PFSK-1 (cell line): ENCODE measurements around the gene ARHGEF18.

Source experiments
- FOXP2 ChIP-seq: optimal IDR thresholded peaks from 2 replicates; pipeline ENCODE3; 2011; ENCODE audit warnings: borderline replicate concordance, control low read depth, inconsistent platforms; ENCODE audit not compliant: insufficient read depth; ENCODE audit errors: extremely low read length, extremely low read depth
- POLR2AphosphoS5 ChIP-seq: IDR thresholded peaks from 2 replicates; pipeline ENCODE4 v1.6.1; 2012; ENCODE audit warnings: low read depth, mild to moderate bottlenecking, control low read depth, low read length, moderate library complexity
- SIN3A ChIP-seq: IDR thresholded peaks from 2 replicates; pipeline ENCODE4 v1.6.1; 2012; ENCODE audit warnings: mild to moderate bottlenecking, low read length, moderate library complexity, borderline replicate concordance; ENCODE audit not compliant: insufficient read depth
- TAF1 ChIP-seq: IDR thresholded peaks from 2 replicates; pipeline ENCODE4 v1.6.1; 2012; ENCODE audit warnings: low read length, control low read depth, borderline replicate concordance; ENCODE audit not compliant: insufficient read depth
- TF ChIP-seq, protein P1 (sequence below), 2 experiments: IDR thresholded peaks; 2 replicates each; pipeline versions ENCODE4 v1.6.1 to v1.8.0; 2011 to 2012; ENCODE audit warnings: low read depth in 2 of 2, low read length in 2 of 2, control low read depth in 1 of 2, inconsistent platforms in 1 of 2, mild to moderate bottlenecking in 1 of 2, moderate library complexity in 1 of 2; ENCODE audit not compliant: insufficient read depth in 1 of 2

ARHGEF18 gene

DNA sequence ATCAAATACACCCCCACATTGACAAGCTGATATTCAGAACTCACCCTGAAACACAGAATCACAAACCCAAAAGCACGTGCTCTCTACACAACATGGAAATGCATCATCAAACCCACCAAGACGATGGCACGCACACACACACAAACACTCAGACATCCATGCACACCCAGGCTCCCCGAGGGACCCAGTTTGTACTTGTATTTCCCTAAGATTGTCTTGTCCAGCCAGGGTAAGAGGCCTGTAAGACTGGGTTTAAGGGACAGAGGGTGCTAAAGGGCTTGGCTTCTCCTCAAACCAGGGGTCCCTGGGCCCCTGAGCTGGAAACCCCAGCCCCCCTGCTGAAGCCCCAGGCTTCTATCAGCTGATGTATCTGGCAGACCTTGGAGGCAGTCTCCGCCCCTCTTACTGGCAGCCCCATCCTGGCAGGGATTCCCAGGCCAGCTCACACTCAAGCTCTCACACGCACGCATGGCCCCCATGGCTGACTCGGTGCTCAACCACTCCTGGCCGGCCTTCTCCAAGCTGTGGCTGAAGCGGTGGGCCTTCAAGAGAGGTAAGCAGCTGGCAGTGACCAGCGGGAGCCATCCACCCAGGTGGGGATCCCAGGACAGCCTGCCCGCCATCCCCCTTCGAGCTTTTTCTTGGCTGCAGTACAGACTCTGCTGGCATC lies 6.5 kb downstream of the ARHGEF18 start:
- TF ChIP-seq, protein P1, sequence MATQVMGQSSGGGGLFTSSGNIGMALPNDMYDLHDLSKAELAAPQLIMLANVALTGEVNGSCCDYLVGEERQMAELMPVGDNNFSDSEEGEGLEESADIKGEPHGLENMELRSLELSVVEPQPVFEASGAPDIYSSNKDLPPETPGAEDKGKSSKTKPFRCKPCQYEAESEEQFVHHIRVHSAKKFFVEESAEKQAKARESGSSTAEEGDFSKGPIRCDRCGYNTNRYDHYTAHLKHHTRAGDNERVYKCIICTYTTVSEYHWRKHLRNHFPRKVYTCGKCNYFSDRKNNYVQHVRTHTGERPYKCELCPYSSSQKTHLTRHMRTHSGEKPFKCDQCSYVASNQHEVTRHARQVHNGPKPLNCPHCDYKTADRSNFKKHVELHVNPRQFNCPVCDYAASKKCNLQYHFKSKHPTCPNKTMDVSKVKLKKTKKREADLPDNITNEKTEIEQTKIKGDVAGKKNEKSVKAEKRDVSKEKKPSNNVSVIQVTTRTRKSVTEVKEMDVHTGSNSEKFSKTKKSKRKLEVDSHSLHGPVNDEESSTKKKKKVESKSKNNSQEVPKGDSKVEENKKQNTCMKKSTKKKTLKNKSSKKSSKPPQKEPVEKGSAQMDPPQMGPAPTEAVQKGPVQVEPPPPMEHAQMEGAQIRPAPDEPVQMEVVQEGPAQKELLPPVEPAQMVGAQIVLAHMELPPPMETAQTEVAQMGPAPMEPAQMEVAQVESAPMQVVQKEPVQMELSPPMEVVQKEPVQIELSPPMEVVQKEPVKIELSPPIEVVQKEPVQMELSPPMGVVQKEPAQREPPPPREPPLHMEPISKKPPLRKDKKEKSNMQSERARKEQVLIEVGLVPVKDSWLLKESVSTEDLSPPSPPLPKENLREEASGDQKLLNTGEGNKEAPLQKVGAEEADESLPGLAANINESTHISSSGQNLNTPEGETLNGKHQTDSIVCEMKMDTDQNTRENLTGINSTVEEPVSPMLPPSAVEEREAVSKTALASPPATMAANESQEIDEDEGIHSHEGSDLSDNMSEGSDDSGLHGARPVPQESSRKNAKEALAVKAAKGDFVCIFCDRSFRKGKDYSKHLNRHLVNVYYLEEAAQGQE (IDR thresholded peaks at IDR 0.05; ENCODE audit: insufficient read depth in 1 of 2, low read depth in 2 of 2, low read length in 2 of 2): no peak
- TF ChIP-seq POLR2AphosphoS5: no peak
- no peak for TF ChIP-seq SIN3A
- no peak for TF ChIP-seq TAF1
- no peak for TF ChIP-seq FOXP2

DNA sequence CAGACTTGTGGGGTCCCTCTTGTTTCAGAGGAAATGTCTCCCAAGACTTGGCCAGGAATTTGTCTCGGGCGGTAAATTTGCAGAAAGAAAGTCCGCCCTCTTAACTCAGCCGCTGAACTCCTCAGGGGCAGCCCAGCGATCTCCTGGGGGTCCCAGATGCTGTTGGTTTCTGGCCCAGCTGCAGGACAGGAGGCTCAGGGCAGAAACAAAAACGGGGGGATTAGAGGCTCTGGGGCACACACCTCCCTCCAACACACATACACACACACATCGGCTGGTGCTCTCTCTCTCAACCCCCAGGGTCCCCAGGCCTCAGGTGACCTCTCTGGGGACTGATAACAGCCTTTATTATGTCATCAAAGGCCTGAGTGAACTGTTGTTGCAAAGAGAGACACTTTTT lies 7.1 kb downstream of the ARHGEF18 start:
- TF ChIP-seq FOXP2 (no peak), POLR2AphosphoS5 (no peak), TAF1 (no peak), SIN3A (no peak)
- TF ChIP-seq, protein P1 (IDR thresholded peaks at IDR 0.05; ENCODE audit: insufficient read depth in 1 of 2, low read depth in 2 of 2, low read length in 2 of 2): no peak

DNA sequence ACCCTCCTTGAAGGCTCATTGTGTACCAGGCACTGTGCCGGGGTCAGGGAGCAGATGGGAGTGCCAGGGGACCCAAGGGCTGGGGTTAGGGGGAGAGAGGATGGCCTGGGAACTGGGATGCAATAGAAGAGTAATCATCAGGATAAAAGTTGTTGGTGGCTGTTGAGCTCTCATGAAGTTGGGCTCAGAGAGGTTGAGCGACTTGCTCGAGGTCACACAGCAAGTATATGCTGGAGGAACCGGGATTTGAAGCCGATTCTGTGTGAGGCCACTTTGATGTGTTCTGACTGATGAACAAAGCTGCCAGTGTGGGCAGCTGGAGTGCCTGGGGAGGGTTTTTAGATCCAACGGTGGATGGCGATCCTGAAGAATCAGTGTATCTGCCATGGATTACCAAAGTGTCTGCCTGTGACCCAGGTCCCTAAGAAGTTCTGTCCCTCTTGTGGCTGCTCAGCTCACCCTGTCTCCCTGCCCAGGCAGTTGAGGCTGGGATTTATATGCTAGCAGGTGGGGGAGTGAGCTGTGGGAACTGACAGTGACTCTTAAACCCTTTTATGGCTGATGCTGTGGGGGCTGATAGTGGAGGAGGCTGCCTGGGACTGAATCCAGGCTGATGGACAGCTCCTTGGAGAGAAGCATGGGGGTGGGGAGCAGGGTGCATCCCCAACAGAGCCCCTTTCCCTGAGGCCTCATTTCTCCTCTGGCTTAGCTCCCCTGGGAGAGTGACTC lies 8.3 kb downstream of the ARHGEF18 start:
- no peak for TF ChIP-seq SIN3A
- TF ChIP-seq TAF1: no peak
- no peak for TF ChIP-seq POLR2AphosphoS5
- TF ChIP-seq FOXP2: no peak
- TF ChIP-seq, protein P1 (IDR thresholded peaks at IDR 0.05; ENCODE audit: insufficient read depth in 1 of 2, low read depth in 2 of 2, low read length in 2 of 2): no peak

DNA sequence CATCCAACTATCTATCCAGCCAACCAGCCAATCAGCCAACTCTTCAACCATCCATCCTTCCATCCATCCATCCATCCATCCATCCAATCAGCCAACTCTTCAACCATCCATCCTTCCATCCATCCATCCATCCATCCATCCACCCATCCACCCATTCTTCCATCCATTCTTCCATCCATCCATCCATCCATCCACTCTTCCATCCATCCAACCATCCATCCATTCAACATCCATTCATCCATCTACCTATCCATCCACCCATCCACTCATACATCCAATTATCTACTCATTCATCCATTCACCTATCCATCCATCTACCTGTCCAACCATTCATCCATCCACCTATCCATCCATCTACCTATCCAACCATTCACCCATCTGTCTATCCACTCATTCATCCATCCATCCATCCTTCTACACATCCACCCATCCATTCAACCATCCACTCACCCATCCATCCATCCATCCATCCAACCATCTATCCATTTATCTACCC lies 9.4 kb downstream of the ARHGEF18 start:
- TF ChIP-seq TAF1 (no peak), SIN3A (no peak), FOXP2 (no peak), POLR2AphosphoS5 (no peak)
- TF ChIP-seq, protein P1 (IDR thresholded peaks at IDR 0.05; ENCODE audit: insufficient read depth in 1 of 2, low read depth in 2 of 2, low read length in 2 of 2): no peak
